Measurements from ENCODE around the gene STIM2.

The STIM2 gene

GRCh38 chr4:26863512-26863911, 2.9 kb downstream of the STIM2 start:
- no peak for TF ChIP-seq REST (IDR thresholded peaks at IDR 0.05; ENCODE audit: low read depth)
- TF ChIP-seq USF1 (IDR thresholded peaks at IDR 0.05) = no peak
- TF ChIP-seq MAX (IDR thresholded peaks at IDR 0.05) = no peak
- TF ChIP-seq NFIC (IDR thresholded peaks at IDR 0.05) = no peak
- no peak for TF ChIP-seq TCF12 (IDR thresholded peaks at IDR 0.05; ENCODE audit: low read depth)
- no peak for TF ChIP-seq ZBTB7A (IDR thresholded peaks at IDR 0.05; ENCODE audit: low read depth)
- no peak for TF ChIP-seq RAD21 (IDR thresholded peaks at IDR 0.05; ENCODE audit: low read depth)
- no peak for TF ChIP-seq CEBPB (IDR thresholded peaks at IDR 0.05)
- TF ChIP-seq TAF1 (IDR thresholded peaks at IDR 0.05; ENCODE audit: low read depth) = no peak
- no peak for TF ChIP-seq CREB1 (IDR thresholded peaks at IDR 0.05; ENCODE audit: low read depth)

DNA sequence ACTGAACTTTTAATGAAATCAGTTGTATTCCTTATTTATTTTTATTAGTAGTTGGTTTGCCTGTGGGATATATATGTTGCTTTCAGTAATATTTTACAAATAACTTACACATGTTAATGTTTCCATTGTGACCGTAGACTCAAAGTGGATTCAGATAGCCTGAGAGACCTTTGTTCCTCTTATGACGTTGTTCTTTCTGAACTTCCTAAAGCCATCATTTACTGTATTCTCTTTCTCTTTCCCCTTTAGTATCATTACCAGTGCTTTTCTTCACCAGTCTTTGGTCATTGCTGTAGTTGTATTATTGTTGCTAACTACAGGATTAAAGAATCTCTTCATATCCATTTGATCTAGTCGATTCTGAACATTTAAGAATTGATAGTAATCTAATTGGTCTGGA, 4.3 kb downstream of the STIM2 start:
- TF ChIP-seq NFIC (IDR thresholded peaks at IDR 0.05) (no peak), EGR1 (IDR thresholded peaks at IDR 0.05) (no peak), TAF1 (IDR thresholded peaks at IDR 0.05; ENCODE audit: low read depth) (no peak), EP300 (IDR thresholded peaks at IDR 0.05; ENCODE audit: borderline replicate concordance) (no peak), ZBTB7A (IDR thresholded peaks at IDR 0.05; ENCODE audit: low read depth) (no peak), TEAD4 (IDR thresholded peaks at IDR 0.05) (no peak), FOXM1 (IDR thresholded peaks at IDR 0.05; ENCODE audit: borderline replicate concordance, low read depth) (no peak), USF1 (IDR thresholded peaks at IDR 0.05) (no peak), MAX (IDR thresholded peaks at IDR 0.05) (no peak), REST (IDR thresholded peaks at IDR 0.05; ENCODE audit: low read depth) (no peak), CREB1 (IDR thresholded peaks at IDR 0.05; ENCODE audit: low read depth) (no peak), CEBPB (IDR thresholded peaks at IDR 0.05) (no peak), RAD21 (IDR thresholded peaks at IDR 0.05; ENCODE audit: low read depth) (no peak), TCF12 (IDR thresholded peaks at IDR 0.05; ENCODE audit: low read depth) (no peak), YY1 (IDR thresholded peaks at IDR 0.05; ENCODE audit: low read depth) (no peak)

DNA sequence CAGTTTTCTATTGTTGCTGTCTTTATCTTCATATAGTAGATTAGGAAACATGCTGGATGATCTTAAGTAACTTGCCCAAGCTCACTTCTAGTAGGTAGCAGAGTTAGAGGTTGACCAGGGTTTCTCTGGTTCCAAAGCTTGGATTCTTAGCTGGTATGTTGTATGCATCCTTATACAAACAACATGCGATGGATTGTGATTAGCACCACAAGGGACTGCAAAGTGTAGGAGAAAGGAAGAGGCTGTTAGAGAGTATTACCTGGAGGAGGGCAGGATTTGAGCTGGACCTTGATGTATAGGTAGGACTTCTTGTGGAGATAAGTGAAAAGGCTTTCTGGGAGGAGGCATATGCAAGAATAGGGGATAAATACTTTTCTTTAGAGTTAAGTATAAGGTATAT, 5.6 kb downstream of the STIM2 start:
- no peak for TF ChIP-seq ZBTB7A (IDR thresholded peaks at IDR 0.05; ENCODE audit: low read depth)
- TF ChIP-seq FOXM1 (IDR thresholded peaks at IDR 0.05; ENCODE audit: borderline replicate concordance, low read depth) = no peak
- TF ChIP-seq EP300 (IDR thresholded peaks at IDR 0.05; ENCODE audit: borderline replicate concordance) = no peak

- no peak for TF ChIP-seq FOXM1 (IDR thresholded peaks at IDR 0.05; ENCODE audit: borderline replicate concordance, low read depth)
- TF ChIP-seq NFIC (IDR thresholded peaks at IDR 0.05) = no peak
- TF ChIP-seq TCF12 (IDR thresholded peaks at IDR 0.05; ENCODE audit: low read depth) = no peak
- TF ChIP-seq USF1 (IDR thresholded peaks at IDR 0.05) = no peak
- TF ChIP-seq REST (IDR thresholded peaks at IDR 0.05; ENCODE audit: low read depth) = no peak
- no peak for TF ChIP-seq CREB1 (IDR thresholded peaks at IDR 0.05; ENCODE audit: low read depth)
- no peak for TF ChIP-seq CEBPB (IDR thresholded peaks at IDR 0.05)
- no peak for TF ChIP-seq RAD21 (IDR thresholded peaks at IDR 0.05; ENCODE audit: low read depth)
- TF ChIP-seq EGR1 (IDR thresholded peaks at IDR 0.05) = no peak
- TF ChIP-seq EP300 (IDR thresholded peaks at IDR 0.05; ENCODE audit: borderline replicate concordance) = no peak
- no peak for TF ChIP-seq ZBTB7A (IDR thresholded peaks at IDR 0.05; ENCODE audit: low read depth)
- TF ChIP-seq YY1 (IDR thresholded peaks at IDR 0.05; ENCODE audit: low read depth) = no peak
- TF ChIP-seq TAF1 (IDR thresholded peaks at IDR 0.05; ENCODE audit: low read depth) = no peak
- TF ChIP-seq TEAD4 (IDR thresholded peaks at IDR 0.05) = no peak
Observed at GRCh38 chr4:26866781-26867180, 6.1 kb downstream of the STIM2 start.
